Panc1 (cell line): Measurements from ENCODE around the gene ZNF710.

Experiments
- POLR2AphosphoS5 ChIP-seq: IDR thresholded peaks from 2 replicates; pipeline ENCODE4 v1.6.1; 2012; ENCODE audit warnings: mild to moderate bottlenecking, low read depth, low read length, moderate library complexity
- TF ChIP-seq, protein P1 (sequence below): fragments of 450-650 bp; IDR thresholded peaks from 2 replicates; pipeline ENCODE4 v1.5.1; 2017; ENCODE audit warnings: mild to moderate bottlenecking

DNA sequence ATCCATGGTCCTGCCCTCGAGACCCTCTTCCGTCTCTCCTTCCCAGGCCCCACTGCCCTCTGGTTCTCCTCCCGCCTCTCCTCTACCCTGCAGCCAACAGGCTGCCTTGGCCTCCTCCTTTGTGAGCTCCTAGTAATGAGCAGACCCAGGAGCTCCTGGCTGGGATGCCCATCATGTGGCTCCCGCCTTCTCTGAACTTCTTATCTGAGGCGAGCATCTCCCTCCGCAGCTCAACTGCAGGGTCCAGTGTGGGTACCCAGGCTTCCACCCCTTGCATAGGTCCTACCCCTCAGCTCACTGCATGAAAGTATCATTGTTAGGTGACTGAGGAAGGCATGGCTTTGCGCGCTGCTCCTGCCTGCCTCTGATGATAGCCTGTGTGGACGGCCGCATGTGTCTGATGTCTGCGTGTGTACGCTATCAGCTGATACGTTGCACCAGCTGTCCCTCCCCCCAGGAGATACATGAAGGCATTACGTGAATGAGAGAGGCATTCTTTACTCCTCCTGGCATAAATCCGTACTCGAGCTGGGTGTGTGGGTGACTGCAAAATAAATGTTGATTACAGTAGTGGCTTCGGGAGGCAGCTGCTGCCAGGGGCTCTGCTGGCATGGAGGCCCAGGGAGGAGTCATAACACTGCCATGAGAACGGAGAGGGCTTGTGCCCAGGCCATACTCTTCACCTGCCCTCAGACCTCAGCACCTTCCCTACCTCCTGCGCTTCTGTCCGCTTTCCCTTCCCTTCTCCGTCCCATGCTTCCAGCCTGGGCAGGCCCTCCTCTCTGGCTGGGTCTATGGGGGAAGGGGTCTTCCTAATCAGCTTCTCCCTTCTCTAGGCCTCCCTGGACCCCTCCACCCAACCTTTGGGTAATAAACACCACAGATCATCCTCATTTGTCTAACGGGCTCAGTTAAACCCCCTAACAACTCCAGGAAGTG, 48.8 kb downstream of the ZNF710 start:
- TF ChIP-seq, protein P1, sequence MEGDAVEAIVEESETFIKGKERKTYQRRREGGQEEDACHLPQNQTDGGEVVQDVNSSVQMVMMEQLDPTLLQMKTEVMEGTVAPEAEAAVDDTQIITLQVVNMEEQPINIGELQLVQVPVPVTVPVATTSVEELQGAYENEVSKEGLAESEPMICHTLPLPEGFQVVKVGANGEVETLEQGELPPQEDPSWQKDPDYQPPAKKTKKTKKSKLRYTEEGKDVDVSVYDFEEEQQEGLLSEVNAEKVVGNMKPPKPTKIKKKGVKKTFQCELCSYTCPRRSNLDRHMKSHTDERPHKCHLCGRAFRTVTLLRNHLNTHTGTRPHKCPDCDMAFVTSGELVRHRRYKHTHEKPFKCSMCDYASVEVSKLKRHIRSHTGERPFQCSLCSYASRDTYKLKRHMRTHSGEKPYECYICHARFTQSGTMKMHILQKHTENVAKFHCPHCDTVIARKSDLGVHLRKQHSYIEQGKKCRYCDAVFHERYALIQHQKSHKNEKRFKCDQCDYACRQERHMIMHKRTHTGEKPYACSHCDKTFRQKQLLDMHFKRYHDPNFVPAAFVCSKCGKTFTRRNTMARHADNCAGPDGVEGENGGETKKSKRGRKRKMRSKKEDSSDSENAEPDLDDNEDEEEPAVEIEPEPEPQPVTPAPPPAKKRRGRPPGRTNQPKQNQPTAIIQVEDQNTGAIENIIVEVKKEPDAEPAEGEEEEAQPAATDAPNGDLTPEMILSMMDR, result no peak
- TF ChIP-seq POLR2AphosphoS5, result no peak
